HG02642 (cell line): ENCODE results near the gene HSPG2.

Experiments
- ATAC-seq: cut with Tn5 transposase; IDR thresholded peaks from one replicate; pipeline ENCODE4 v1.9.1; 2021; ENCODE audit warnings: mild to moderate bottlenecking; ENCODE audit not compliant: unreplicated experiment, poor library complexity

Gene HSPG2

GRCh38 chr1:21851430-21852250, 85.5 kb downstream of the HSPG2 start:
- ATAC-seq: no peak

GRCh38 chr1:21849909-21850576, 87.1 kb downstream of the HSPG2 start:
- ATAC-seq: no peak

GRCh38 chr1:21848524-21849174, 88.5 kb downstream of the HSPG2 start:
- ATAC-seq: no peak

GRCh38 chr1:21847223-21848205, 89.6 kb downstream of the HSPG2 start:
- ATAC-seq: no peak

GRCh38 chr1:21845646-21846641, 91.2 kb downstream of the HSPG2 start:
- no peak for ATAC-seq

GRCh38 chr1:21843996-21844395, 93.1 kb downstream of the HSPG2 start:
- ATAC-seq: no peak

- no peak for ATAC-seq
These were observed 93.9 kb downstream of the HSPG2 start for GRCh38 chr1:21843208-21843607.

- no peak for ATAC-seq
These were observed 94.4 kb downstream of the HSPG2 start for GRCh38 chr1:21842606-21843162.

GRCh38 chr1:21841852-21842466, 95.2 kb downstream of the HSPG2 start:
- no peak for ATAC-seq

GRCh38 chr1:21840981-21841380, 96.1 kb downstream of the HSPG2 start:
- no peak for ATAC-seq

GRCh38 chr1:21839337-21840037, 97.6 kb downstream of the HSPG2 start:
- ATAC-seq: no peak

- ATAC-seq: no peak
These were observed 98.6 kb downstream of the HSPG2 start for GRCh38 chr1:21838359-21839157.

GRCh38 chr1:21837476-21837875, 99.6 kb downstream of the HSPG2 start:
- no peak for ATAC-seq

GRCh38 chr1:21836729-21837128, 100.4 kb downstream of the HSPG2 start:
- ATAC-seq: no peak

- ATAC-seq: no peak
These were observed 101.1 kb downstream of the HSPG2 start for GRCh38 chr1:21836010-21836409.

- no peak for ATAC-seq
These were observed 102.4 kb downstream of the HSPG2 start for GRCh38 chr1:21834666-21835065.

GRCh38 chr1:21834094-21834493, 103.0 kb downstream of the HSPG2 start:
- ATAC-seq: no peak
